ENCODE data around the gene C3.

DNA sequence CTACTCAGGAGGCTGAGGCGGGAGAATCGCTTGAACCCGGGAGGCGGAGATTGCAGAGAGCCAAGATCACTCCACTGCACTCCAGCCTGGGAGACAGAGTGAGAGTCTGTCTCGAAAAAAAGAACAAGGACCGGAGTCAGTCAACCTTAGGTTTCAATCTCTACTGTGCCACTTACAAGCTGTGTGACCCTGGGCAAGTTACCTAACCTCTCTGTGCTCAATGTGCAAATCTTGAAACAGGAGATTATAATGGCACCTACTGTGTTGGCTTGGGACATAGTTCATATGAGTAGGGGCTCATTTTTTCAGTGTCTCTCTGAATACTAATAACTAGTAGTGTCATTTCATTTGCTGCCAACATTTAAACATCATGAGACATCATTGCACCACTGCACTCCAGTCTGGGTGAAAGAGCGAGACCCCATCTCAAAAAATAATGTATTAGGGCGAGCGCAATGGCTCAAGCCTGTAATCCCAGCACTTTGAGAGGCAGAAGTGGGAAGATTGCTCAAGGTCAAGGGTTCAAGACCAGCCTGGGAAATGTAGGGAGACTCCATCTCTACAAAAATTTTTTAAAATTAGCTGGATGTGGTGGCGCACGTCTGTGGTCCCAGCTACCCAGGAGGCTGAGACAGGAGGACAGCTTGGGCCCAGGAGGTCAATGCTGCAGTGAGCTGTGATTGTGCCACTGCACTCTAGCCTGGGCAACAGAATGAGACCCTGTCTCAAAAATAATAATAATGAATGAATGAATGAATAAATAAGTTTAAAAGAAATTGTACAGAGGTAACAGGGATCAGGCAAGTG, 5.5 kb downstream of the C3 start:
- TF ChIP-seq, protein P1, sequence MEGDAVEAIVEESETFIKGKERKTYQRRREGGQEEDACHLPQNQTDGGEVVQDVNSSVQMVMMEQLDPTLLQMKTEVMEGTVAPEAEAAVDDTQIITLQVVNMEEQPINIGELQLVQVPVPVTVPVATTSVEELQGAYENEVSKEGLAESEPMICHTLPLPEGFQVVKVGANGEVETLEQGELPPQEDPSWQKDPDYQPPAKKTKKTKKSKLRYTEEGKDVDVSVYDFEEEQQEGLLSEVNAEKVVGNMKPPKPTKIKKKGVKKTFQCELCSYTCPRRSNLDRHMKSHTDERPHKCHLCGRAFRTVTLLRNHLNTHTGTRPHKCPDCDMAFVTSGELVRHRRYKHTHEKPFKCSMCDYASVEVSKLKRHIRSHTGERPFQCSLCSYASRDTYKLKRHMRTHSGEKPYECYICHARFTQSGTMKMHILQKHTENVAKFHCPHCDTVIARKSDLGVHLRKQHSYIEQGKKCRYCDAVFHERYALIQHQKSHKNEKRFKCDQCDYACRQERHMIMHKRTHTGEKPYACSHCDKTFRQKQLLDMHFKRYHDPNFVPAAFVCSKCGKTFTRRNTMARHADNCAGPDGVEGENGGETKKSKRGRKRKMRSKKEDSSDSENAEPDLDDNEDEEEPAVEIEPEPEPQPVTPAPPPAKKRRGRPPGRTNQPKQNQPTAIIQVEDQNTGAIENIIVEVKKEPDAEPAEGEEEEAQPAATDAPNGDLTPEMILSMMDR (IDR thresholded peaks at IDR 0.05 in 2 of 3, conservative IDR thresholded peaks at IDR 0.05 in 1 of 3; ENCODE audit: borderline replicate concordance in 1 of 3, insufficient read depth in 1 of 3, low read depth in 2 of 3, low read length in 2 of 3): no peak
- TF ChIP-seq JUND (IDR thresholded peaks at IDR 0.05) (no peak), POLR2A (IDR thresholded peaks at IDR 0.05; ENCODE audit: borderline replicate concordance, extremely low read depth, insufficient read depth, insufficient read length) (no peak)
